Astrocyte of the spinal cord (primary cell): Measurements from ENCODE around the gene CORO2B.
"Not testable (repeated sequence)": the region's sequence is repeated elsewhere in the genome, so short reads cannot be mapped to it uniquely, and the experiment has no call there.

Experiments used
- DNase-seq: peaks from one replicate; pipeline ENCODE4 v3.0.0; 2011; ENCODE audit warnings: low read depth, low spot score
- H3K4me3 ChIP-seq: 2 replicates; pipeline ENCODE4 v1.5.1; 2011; ENCODE audit warnings: low read depth, mild to moderate bottlenecking, low read length, moderate library complexity
- CTCF ChIP-seq: IDR thresholded peaks from 2 replicates; pipeline ENCODE4 v1.5.1; 2012; ENCODE audit warnings: low read depth, mild to moderate bottlenecking, low read length, inconsistent platforms
- in situ Hi-C: cut with HindIII; loops from 2 replicates; pipeline ENCODE4 v1.10.0; 2017; ENCODE audit warnings: low sequenced_read_pairs

The CORO2B gene

DNA sequence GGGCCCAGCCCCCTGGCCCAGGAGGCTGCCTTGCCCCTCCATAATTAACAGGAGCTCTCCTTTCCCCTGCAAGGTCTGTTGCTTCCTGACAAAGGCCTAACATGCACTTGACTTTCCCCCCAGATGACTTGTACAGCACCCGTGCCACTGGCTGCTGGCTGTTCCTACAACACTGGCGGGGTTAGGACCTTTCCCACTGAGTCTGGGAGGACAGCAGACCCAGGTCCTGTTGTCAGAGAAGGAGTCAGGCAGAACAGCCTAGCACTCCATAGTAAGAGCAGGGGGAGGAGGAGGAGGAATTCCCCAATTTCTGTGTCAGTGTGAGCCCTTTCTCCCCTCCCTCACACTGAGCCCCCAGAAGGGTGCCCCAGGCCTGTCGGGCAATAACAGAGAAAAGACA, 99.2 kb downstream of the CORO2B start:
- no peak overlapping the region for H3K4me3 ChIP-seq
- in situ Hi-C loops: no loop called here
- DNase-seq: no peak
- TF ChIP-seq CTCF: no peak

GRCh38 chr15:68678746-68679145, 100.0 kb downstream of the CORO2B start:
- DNase-seq: no peak
- in situ Hi-C loops: no loop called here
- no peak for TF ChIP-seq CTCF
- H3K4me3 ChIP-seq: no peak overlapping the region

- no peak for DNase-seq
- in situ Hi-C loops: no loop called here
- TF ChIP-seq CTCF: no peak
- H3K4me3 ChIP-seq: no peak overlapping the region
Observed at GRCh38 chr15:68679161-68679560, 100.4 kb downstream of the CORO2B start.

DNA sequence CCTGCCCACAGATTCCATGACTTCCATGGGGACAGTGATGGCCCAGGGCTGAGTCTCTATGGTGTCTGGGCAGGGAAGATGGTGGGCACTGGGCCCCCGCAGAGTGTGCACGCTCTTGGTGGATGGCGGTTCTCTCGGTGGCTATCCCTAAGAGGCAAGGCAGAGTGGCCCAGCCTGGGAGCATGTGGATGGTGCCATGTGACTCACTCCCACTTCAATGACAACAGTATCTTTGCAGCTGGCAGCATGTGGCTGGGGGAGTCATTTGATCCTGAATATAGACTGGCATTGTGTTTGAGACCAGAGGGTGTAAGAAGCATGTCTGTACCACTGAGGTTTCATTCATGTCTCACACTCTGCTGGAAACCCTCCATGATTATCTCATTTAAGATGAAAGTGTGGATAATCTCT, 101.2 kb downstream of the CORO2B start:
- no peak for TF ChIP-seq CTCF
- DNase-seq: no peak
- in situ Hi-C loops: no loop called here
- H3K4me3 ChIP-seq: no peak overlapping the region

GRCh38 chr15:68680756-68681155, 102.0 kb downstream of the CORO2B start:
- DNase-seq, in situ Hi-C loops: not testable (repeated sequence)

GRCh38 chr15:68681836-68682235, 103.0 kb downstream of the CORO2B start:
- in situ Hi-C loops: no loop called here
- TF ChIP-seq CTCF: no peak
- no peak for DNase-seq

More at GRCh38 chr15:68680756-68681155, 102.0 kb downstream of the CORO2B start:
- not testable (repeated sequence) for H3K4me3 ChIP-seq

DNA sequence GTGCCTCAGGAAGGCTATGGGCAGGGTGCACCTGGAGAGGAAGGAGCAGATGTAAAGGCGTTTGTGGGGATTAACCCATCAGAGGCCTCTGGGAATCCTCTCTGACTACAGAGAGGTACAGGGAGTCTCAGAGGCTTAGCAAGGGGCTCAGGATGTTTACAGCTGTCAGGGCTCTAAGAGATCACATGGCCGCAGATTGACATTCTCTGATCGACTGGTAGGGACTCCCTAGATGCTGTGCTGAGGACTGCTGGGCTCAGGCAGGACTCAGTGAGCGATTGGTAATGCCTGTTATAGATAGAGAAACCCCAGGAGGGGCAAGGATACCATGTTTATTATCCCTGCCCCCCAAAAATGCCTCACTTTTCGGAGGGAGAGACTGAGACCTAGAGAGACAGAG, 103.5 kb downstream of the CORO2B start:
- DNase-seq: no peak
- no peak for TF ChIP-seq CTCF
- no peak overlapping the region for H3K4me3 ChIP-seq
- in situ Hi-C loops: no loop called here

More at GRCh38 chr15:68681836-68682235, 103.0 kb downstream of the CORO2B start:
- H3K4me3 ChIP-seq: no peak overlapping the region
